MG63 (cell line): Measurements from ENCODE around the gene TSGA10. TPM values are rescaled to one million over a fixed set of nuclear protein-coding genes. Genes with fewer than 3 reads are reported as not detected.
"Not testable (repeated sequence)": the region's sequence is repeated elsewhere in the genome, so short reads cannot be mapped to it uniquely, and the experiment has no call there.

Experiments used
- DNase-seq: peaks from one replicate; pipeline ENCODE4 v3.0.0-alpha.2; 2020
- H3K27me3 ChIP-seq: fragments of 250-450 bp; sonication (Bioruptor Pico); 2 replicates; pipeline ENCODE4 v1.5.1; 2020; ENCODE audit warnings: mild to moderate bottlenecking, moderate library complexity
- H3K36me3 ChIP-seq: fragments of 250-450 bp; sonication (Bioruptor Pico); 2 replicates; pipeline ENCODE4 v1.5.1; 2020; ENCODE audit warnings: mild to moderate bottlenecking, moderate library complexity
- H3K4me3 ChIP-seq: fragments of 250-450 bp; sonication (Bioruptor Pico); 2 replicates; pipeline ENCODE4 v1.5.1; 2020; ENCODE audit warnings: mild to moderate bottlenecking, moderate library complexity
- H3K9me3 ChIP-seq: fragments of 250-450 bp; sonication (Bioruptor Pico); 2 replicates; pipeline ENCODE4 v1.5.1; 2020; ENCODE audit warnings: mild to moderate bottlenecking, moderate library complexity
- total RNA-seq: library from RNA; depleted of rRNA; stranded (reverse); fragments of >200 nt; shearing (Covaris generic); gene quantifications from 2 replicates; pipeline ENCODE4 v1.2.3, GENCODE V29; 2014; ENCODE audit warnings: low replicate concordance

TSGA10 gene
- total RNA-seq, 1 experiment from 2014 or later = not detected

GRCh38 chr2:99111236-99111635, 43.5 kb downstream of the TSGA10 start:
- Histone ChIP-seq H3K4me3 (no peak overlapping the region), H3K36me3 (no peaks in the 10 kb centered on the region), H3K27me3 (peaks cover 7% of the 10 kb centered on the region), H3K9me3 (no peaks in the 10 kb centered on the region)
- DNase-seq = no peak

GRCh38 chr2:99106913-99107312, 47.8 kb downstream of the TSGA10 start:
- H3K4me3 ChIP-seq = no peak overlapping the region
- no peak for DNase-seq
- H3K36me3 ChIP-seq = no peaks in the 10 kb centered on the region
- H3K9me3 ChIP-seq = no peaks in the 10 kb centered on the region
- peaks cover 5% of the 10 kb centered on the region for H3K27me3 ChIP-seq

GRCh38 chr2:99104006-99104405, 50.7 kb downstream of the TSGA10 start:
- Histone ChIP-seq H3K27me3 (no peaks in the 10 kb centered on the region; the same call in 1 of the 2 replicates), H3K36me3 (no peaks in the 10 kb centered on the region), H3K4me3 (no peak overlapping the region), H3K9me3 (no peaks in the 10 kb centered on the region)
- no peak for DNase-seq

- H3K9me3 ChIP-seq = no peaks in the 10 kb centered on the region
- no peaks in the 10 kb centered on the region for H3K36me3 ChIP-seq
- H3K4me3 ChIP-seq = no peak overlapping the region
- DNase-seq = no peak
- H3K27me3 ChIP-seq = no peaks in the 10 kb centered on the region; the same call in 1 of the 2 replicates
Measured at GRCh38 chr2:99101697-99102096, 53.0 kb downstream of the TSGA10 start.

- Histone ChIP-seq H3K36me3 (no peaks in the 10 kb centered on the region), H3K9me3 (peaks cover 3% of the 10 kb centered on the region; the same call in 1 of the 2 replicates), H3K27me3 (peaks cover 5% of the 10 kb centered on the region), H3K4me3 (no peak overlapping the region)
- no peak for DNase-seq
Measured at GRCh38 chr2:99096728-99097127, 58.0 kb downstream of the TSGA10 start.

GRCh38 chr2:99088017-99088416, 66.7 kb downstream of the TSGA10 start:
- no peak for DNase-seq
- no peaks in the 10 kb centered on the region for H3K27me3 ChIP-seq
- no peaks in the 10 kb centered on the region for H3K36me3 ChIP-seq

GRCh38 chr2:99086385-99086784, 68.4 kb downstream of the TSGA10 start:
- H3K9me3 ChIP-seq = no peaks in the 10 kb centered on the region
- H3K36me3 ChIP-seq = no peaks in the 10 kb centered on the region
- peaks cover 4% of the 10 kb centered on the region for H3K27me3 ChIP-seq
- no peak for DNase-seq
- no peak overlapping the region for H3K4me3 ChIP-seq

More at GRCh38 chr2:99088017-99088416, 66.7 kb downstream of the TSGA10 start:
- no peaks in the 10 kb centered on the region for H3K9me3 ChIP-seq
- H3K4me3 ChIP-seq = no peak overlapping the region

GRCh38 chr2:99085421-99085820, 69.3 kb downstream of the TSGA10 start:
- peak; percentile 3 for DNase-seq
- Histone ChIP-seq H3K36me3 (no peaks in the 10 kb centered on the region), H3K9me3 (no peaks in the 10 kb centered on the region), H3K4me3 (no peak overlapping the region), H3K27me3 (peaks cover 8% of the 10 kb centered on the region)

GRCh38 chr2:99084256-99084655, 70.5 kb downstream of the TSGA10 start:
- DNase-seq = no peak
- Histone ChIP-seq H3K9me3 (no peaks in the 10 kb centered on the region), H3K36me3 (no peaks in the 10 kb centered on the region), H3K4me3 (no peak overlapping the region), H3K27me3 (peaks cover 9% of the 10 kb centered on the region)

GRCh38 chr2:99081891-99082290, 72.9 kb downstream of the TSGA10 start:
- DNase-seq = no peak
- Histone ChIP-seq H3K27me3 (peaks cover 9% of the 10 kb centered on the region), H3K4me3 (no peak overlapping the region), H3K9me3 (no peaks in the 10 kb centered on the region), H3K36me3 (no peaks in the 10 kb centered on the region)

GRCh38 chr2:99079226-99079625, 75.5 kb downstream of the TSGA10 start:
- Histone ChIP-seq H3K9me3 (no peaks in the 10 kb centered on the region), H3K27me3 (peaks cover 9% of the 10 kb centered on the region), H3K4me3 (no peak overlapping the region), H3K36me3 (no peaks in the 10 kb centered on the region)
- DNase-seq = no peak

GRCh38 chr2:99072551-99072950, 82.2 kb downstream of the TSGA10 start:
- Histone ChIP-seq H3K9me3 (no peaks in the 10 kb centered on the region), H3K27me3 (no peaks in the 10 kb centered on the region), H3K36me3 (no peaks in the 10 kb centered on the region), H3K4me3 (no peak overlapping the region)
- DNase-seq = no peak

- no peak for DNase-seq
- H3K27me3 ChIP-seq = peaks cover 4% of the 10 kb centered on the region
Measured at GRCh38 chr2:99067871-99068625, 86.7 kb downstream of the TSGA10 start.

GRCh38 chr2:99066075-99066958, 88.4 kb downstream of the TSGA10 start:
- Histone ChIP-seq H3K4me3 (no peak overlapping the region), H3K27me3 (peaks cover 4% of the 10 kb centered on the region), H3K9me3 (no peaks in the 10 kb centered on the region), H3K36me3 (no peaks in the 10 kb centered on the region)
- DNase-seq = peak; percentile 5

More at GRCh38 chr2:99067871-99068625, 86.7 kb downstream of the TSGA10 start:
- Histone ChIP-seq H3K9me3 (no peaks in the 10 kb centered on the region), H3K36me3 (no peaks in the 10 kb centered on the region), H3K4me3 (no peak overlapping the region)

GRCh38 chr2:99049187-99049586, 105.6 kb downstream of the TSGA10 start:
- not testable (repeated sequence) for H3K27me3 ChIP-seq, H3K9me3 ChIP-seq, DNase-seq, H3K36me3 ChIP-seq, H3K4me3 ChIP-seq

GRCh38 chr2:99040736-99041300, 113.9 kb downstream of the TSGA10 start:
- DNase-seq, H3K9me3 ChIP-seq, H3K36me3 ChIP-seq, H3K4me3 ChIP-seq, H3K27me3 ChIP-seq: not testable (repeated sequence)

- H3K36me3 ChIP-seq = no peaks in the 10 kb centered on the region
- H3K4me3 ChIP-seq = no peak overlapping the region
- DNase-seq = no peak
- H3K27me3 ChIP-seq = peaks cover 9% of the 10 kb centered on the region
- H3K9me3 ChIP-seq = no peaks in the 10 kb centered on the region
Measured at GRCh38 chr2:99035920-99036319, 118.8 kb downstream of the TSGA10 start.
